OCI-LY3 (cell line): ENCODE measurements around the gene MAST2.

Experiments used
- CTCF ChIP-seq: fragments of 200-600, 300-600 bp; sonication (generic); IDR thresholded peaks from 2 replicates; pipeline ENCODE4 v1.5.1; 2014; ENCODE audit warnings: antibody characterized with exemption, low read length, low read depth
- EZH2phosphoT487 ChIP-seq: fragments of 200-600 bp; shearing (Covaris generic); IDR thresholded peaks from 2 replicates; pipeline ENCODE4 v1.6.1; 2018; ENCODE audit warnings: antibody characterized with exemption, mixed run types, low read depth

- TF ChIP-seq CTCF (no peak), EZH2phosphoT487 (no peak)
These were observed 250.3 kb downstream of the MAST2 start for GRCh38 chr1:46053734-46054133.
